ENCODE results near the gene VGF.

GRCh38 chr7:101206665-101207042, 41.3 kb upstream of the VGF start:
- no peak for TF ChIP-seq CTCF (conservative IDR thresholded peaks at IDR 0.05; ENCODE audit: low read length)
- TF ChIP-seq EZH2phosphoT487 (IDR thresholded peaks at IDR 0.05; ENCODE audit: borderline replicate concordance, low read depth, low read length): no peak

Measured in OCI-LY7 (cell line).